ENCODE data around the gene TNFRSF13B. TPM values are rescaled to one million over a fixed set of nuclear protein-coding genes. Genes with fewer than 3 reads are reported as not detected.

TNFRSF13B gene
- total RNA-seq, 2 experiments from 2014 or later = 7.5 to 19.3 TPM

DNA sequence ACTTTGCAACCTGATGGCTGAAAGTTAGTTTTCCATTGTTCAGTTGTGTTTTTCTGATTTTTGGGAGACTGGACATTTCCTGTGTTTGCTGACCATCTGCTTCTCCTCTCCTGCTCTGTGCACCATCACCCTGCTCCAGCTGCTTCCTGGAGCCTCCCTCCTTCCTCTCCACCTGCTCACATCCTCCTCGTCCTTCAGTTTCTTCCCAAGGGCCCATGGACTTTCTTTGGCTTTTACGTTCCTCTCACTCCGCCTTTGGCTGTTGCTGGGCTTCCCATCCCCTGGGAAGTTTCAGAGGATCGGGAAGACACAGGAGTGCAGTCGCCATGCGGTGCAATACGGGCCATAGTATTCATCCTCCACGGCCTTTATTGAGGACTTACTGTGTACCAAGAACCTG lies 61.6 kb downstream of the TNFRSF13B start:
- POLR2A ChIA-PET = no interaction called here
- H3K79me2 ChIP-seq (ENCODE audit: insufficient read depth, low read depth, low read length) = no peaks in the 10 kb centered on the region
- no peaks in the 10 kb centered on the region for H3K9me3 ChIP-seq (ENCODE audit: low read length)
- no peaks in the 10 kb centered on the region for H3K36me3 ChIP-seq (ENCODE audit: insufficient read depth, low read length)
- TF ChIP-seq, protein P1, sequence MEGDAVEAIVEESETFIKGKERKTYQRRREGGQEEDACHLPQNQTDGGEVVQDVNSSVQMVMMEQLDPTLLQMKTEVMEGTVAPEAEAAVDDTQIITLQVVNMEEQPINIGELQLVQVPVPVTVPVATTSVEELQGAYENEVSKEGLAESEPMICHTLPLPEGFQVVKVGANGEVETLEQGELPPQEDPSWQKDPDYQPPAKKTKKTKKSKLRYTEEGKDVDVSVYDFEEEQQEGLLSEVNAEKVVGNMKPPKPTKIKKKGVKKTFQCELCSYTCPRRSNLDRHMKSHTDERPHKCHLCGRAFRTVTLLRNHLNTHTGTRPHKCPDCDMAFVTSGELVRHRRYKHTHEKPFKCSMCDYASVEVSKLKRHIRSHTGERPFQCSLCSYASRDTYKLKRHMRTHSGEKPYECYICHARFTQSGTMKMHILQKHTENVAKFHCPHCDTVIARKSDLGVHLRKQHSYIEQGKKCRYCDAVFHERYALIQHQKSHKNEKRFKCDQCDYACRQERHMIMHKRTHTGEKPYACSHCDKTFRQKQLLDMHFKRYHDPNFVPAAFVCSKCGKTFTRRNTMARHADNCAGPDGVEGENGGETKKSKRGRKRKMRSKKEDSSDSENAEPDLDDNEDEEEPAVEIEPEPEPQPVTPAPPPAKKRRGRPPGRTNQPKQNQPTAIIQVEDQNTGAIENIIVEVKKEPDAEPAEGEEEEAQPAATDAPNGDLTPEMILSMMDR (conservative IDR thresholded peaks at IDR 0.05; ENCODE audit: low read length) = no peak
- TF ChIP-seq EZH2phosphoT487 (IDR thresholded peaks at IDR 0.05; ENCODE audit: borderline replicate concordance, low read depth, low read length) = no peak
- H3K4me3 ChIP-seq (ENCODE audit: low read depth, low read length, poor library complexity, severe bottlenecking) = no peak overlapping the region
- intact Hi-C loops (cut with micrococcal nuclease; ENCODE audit: unreplicated experiment) = no loop called here
- H2AFZ ChIP-seq (ENCODE audit: low read length) = no peak overlapping the region
- no peak for DNase-seq (ENCODE audit: low spot score)
- H3K4me1 ChIP-seq (ENCODE audit: insufficient read depth, low read length, poor library complexity, severe bottlenecking) = peaks cover 13% of the 10 kb centered on the region
- no peaks in the 10 kb centered on the region for H3K9me2 ChIP-seq (ENCODE audit: insufficient read depth, low read length)
- H4K20me1 ChIP-seq (ENCODE audit: insufficient read depth, low read length) = no peaks in the 10 kb centered on the region
- no TSS peak for BruUV-seq (replicated peaks)
- H3K4me2 ChIP-seq (ENCODE audit: low read length) = no peak overlapping the region
- CTCF ChIA-PET (ENCODE audit: unreplicated experiment) = no interaction called here
- H3K27ac ChIP-seq (ENCODE audit: low read depth, low read length, poor library complexity, severe bottlenecking) = no peak overlapping the region

DNA sequence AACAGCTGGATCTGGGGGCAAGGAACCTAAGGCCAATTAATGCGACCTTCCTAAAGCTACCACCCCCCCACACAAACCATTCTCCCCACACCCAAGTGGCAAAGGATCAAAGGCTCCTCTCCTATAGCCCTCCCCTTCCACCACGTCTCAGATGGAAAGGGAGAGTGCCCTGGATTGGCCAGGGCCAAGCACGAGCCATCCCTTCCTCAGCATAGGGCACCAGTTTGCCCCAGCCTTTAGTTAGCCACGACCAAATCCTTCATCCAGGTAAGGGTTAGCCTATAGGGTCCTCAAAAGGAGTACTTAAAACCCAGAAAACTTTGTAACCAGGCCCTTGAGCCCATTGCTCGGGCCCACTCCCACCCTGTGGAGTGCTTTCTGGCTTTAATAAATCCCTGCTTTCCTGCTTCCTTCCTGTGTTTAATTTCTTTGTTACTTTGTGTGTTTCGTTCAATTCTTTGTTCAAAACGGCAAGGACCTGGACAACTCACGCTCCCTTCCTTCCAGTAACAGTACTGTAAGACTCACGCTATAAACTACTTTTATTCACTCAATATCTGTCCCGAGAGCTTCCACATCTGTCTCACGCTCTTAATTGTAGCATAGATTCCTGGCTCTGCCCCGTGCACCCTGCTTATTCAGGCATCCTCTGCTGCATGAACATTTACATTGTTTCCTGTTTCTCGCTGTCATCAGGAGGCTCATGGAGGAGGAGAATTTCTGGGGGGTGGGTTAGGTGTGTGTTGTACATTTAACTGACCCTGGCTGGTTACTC lies 62.3 kb downstream of the TNFRSF13B start:
- no peaks in the 10 kb centered on the region for H3K9me2 ChIP-seq (ENCODE audit: insufficient read depth, low read length)
- ChIA-PET CTCF (ENCODE audit: unreplicated experiment) (no interaction called here), POLR2A (interaction anchor here (0.6 kb wide), 1 partner anchor 783 kb away, joined by 3 read pairs; no protein-coding TSS in a partner anchor)
- intact Hi-C loops (cut with micrococcal nuclease; ENCODE audit: unreplicated experiment) = no loop called here
- H3K9me3 ChIP-seq (ENCODE audit: low read length) = no peaks in the 10 kb centered on the region
- no peak overlapping the region for H3K27ac ChIP-seq (ENCODE audit: low read depth, low read length, poor library complexity, severe bottlenecking)
- peaks cover 20% of the 10 kb centered on the region for H3K4me1 ChIP-seq (ENCODE audit: insufficient read depth, low read length, poor library complexity, severe bottlenecking)
- DNase-seq (ENCODE audit: low spot score) = no peak
- H3K79me2 ChIP-seq (ENCODE audit: insufficient read depth, low read depth, low read length) = no peaks in the 10 kb centered on the region
- H3K36me3 ChIP-seq (ENCODE audit: insufficient read depth, low read length) = no peaks in the 10 kb centered on the region
- H2AFZ ChIP-seq (ENCODE audit: low read length) = no peak overlapping the region
- no peak overlapping the region for H3K4me3 ChIP-seq (ENCODE audit: low read depth, low read length, poor library complexity, severe bottlenecking)
- no peak overlapping the region for H3K4me2 ChIP-seq (ENCODE audit: low read length)
- no TSS peak for BruUV-seq (replicated peaks)
- TF ChIP-seq, protein P1 (conservative IDR thresholded peaks at IDR 0.05; ENCODE audit: low read length) = no peak
- TF ChIP-seq EZH2phosphoT487 (IDR thresholded peaks at IDR 0.05; ENCODE audit: borderline replicate concordance, low read depth, low read length) = no peak
- no peaks in the 10 kb centered on the region for H4K20me1 ChIP-seq (ENCODE audit: insufficient read depth, low read length)

DNA sequence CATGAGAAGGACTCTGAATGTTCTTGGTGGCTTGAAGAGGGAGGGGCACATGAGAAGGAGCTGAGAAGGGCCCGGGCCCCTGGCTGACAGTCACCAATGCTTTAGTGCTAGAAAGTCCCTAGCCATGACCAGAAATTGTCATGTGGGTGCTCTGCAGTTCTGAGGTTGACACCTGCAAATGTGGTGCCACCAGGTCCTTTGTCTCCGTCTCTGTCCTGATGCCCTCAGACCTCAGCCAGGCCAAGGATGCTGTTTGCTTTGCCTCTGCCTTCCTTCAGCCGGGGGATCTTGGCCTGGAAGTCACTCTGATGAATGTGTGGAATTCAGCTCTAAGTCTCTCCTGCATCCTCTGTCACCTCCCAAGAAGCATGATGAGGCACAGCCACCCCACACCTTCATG lies 63.6 kb downstream of the TNFRSF13B start:
- peaks cover 24% of the 10 kb centered on the region for H3K4me1 ChIP-seq (ENCODE audit: insufficient read depth, low read length, poor library complexity, severe bottlenecking)
- H3K79me2 ChIP-seq (ENCODE audit: insufficient read depth, low read depth, low read length) = no peaks in the 10 kb centered on the region
- no peak overlapping the region for H3K27ac ChIP-seq (ENCODE audit: low read depth, low read length, poor library complexity, severe bottlenecking)
- CTCF ChIA-PET (ENCODE audit: unreplicated experiment) = no interaction called here
- POLR2A ChIA-PET = no interaction called here
- no TSS peak for BruUV-seq (replicated peaks)
- no peak overlapping the region for H3K4me3 ChIP-seq (ENCODE audit: low read depth, low read length, poor library complexity, severe bottlenecking)
- no peak for TF ChIP-seq EZH2phosphoT487 (IDR thresholded peaks at IDR 0.05; ENCODE audit: borderline replicate concordance, low read depth, low read length)
- TF ChIP-seq, protein P1 (conservative IDR thresholded peaks at IDR 0.05; ENCODE audit: low read length) = no peak
- no peak for DNase-seq (ENCODE audit: low spot score)
- H3K4me2 ChIP-seq (ENCODE audit: low read length) = no peak overlapping the region
- no peak overlapping the region for H2AFZ ChIP-seq (ENCODE audit: low read length)
- H3K9me2 ChIP-seq (ENCODE audit: insufficient read depth, low read length) = no peaks in the 10 kb centered on the region
- no peaks in the 10 kb centered on the region for H3K36me3 ChIP-seq (ENCODE audit: insufficient read depth, low read length)
- H3K9me3 ChIP-seq (ENCODE audit: low read length) = no peaks in the 10 kb centered on the region
- intact Hi-C loops (cut with micrococcal nuclease; ENCODE audit: unreplicated experiment) = no loop called here
- no peaks in the 10 kb centered on the region for H4K20me1 ChIP-seq (ENCODE audit: insufficient read depth, low read length)

Data from OCI-LY7 (cell line).